Stimulated activated CD8-positive, alpha-beta memory T cell treated with anti-CD3 and anti-CD28 coated beads, Interleukin-7, amount 100 ng/mL, for 1 hour (primary cell): ENCODE data around the gene IDUA.

ENCODE experiments used
- DNase-seq, 2 donors: peaks; one replicate each; pipeline ENCODE4 v3.0.0-alpha.2; 2020; ENCODE audit warnings: low read depth in 2 of 2

Gene IDUA

GRCh38 chr4:1030559-1030958 lies 43.7 kb downstream of the IDUA start:
- no peak for DNase-seq

GRCh38 chr4:1031346-1031745 lies 44.5 kb downstream of the IDUA start:
- no peak for DNase-seq

GRCh38 chr4:1031956-1032795 lies 45.3 kb downstream of the IDUA start:
- no peak for DNase-seq

- DNase-seq, result no peak
These were observed 46.0 kb downstream of the IDUA start for GRCh38 chr4:1032861-1033260.

GRCh38 chr4:1033840-1034551 lies 47.2 kb downstream of the IDUA start:
- DNase-seq, result no peak

GRCh38 chr4:1035510-1035909 lies 48.7 kb downstream of the IDUA start:
- DNase-seq, result no peak

GRCh38 chr4:1036095-1036494 lies 49.3 kb downstream of the IDUA start:
- DNase-seq, result no peak

- DNase-seq, result no peak
These were observed 50.3 kb downstream of the IDUA start for GRCh38 chr4:1036976-1037810.

- DNase-seq, result no peak
These were observed 52.2 kb downstream of the IDUA start for GRCh38 chr4:1038948-1039492.

GRCh38 chr4:1039493-1040343 lies 52.9 kb downstream of the IDUA start:
- DNase-seq, result no peak

- no peak for DNase-seq
These were observed 53.7 kb downstream of the IDUA start for GRCh38 chr4:1040344-1041146.

GRCh38 chr4:1041147-1041935 lies 54.5 kb downstream of the IDUA start:
- DNase-seq, result no peak

- DNase-seq, result no peak
These were observed 55.1 kb downstream of the IDUA start for GRCh38 chr4:1041936-1042330.

- DNase-seq, result no peak
These were observed 55.7 kb downstream of the IDUA start for GRCh38 chr4:1042352-1043055.

GRCh38 chr4:1043162-1043561 lies 56.3 kb downstream of the IDUA start:
- DNase-seq, result no peak

- no peak for DNase-seq
These were observed 57.0 kb downstream of the IDUA start for GRCh38 chr4:1043651-1044468.

- no peak for DNase-seq
These were observed 57.8 kb downstream of the IDUA start for GRCh38 chr4:1044469-1045192.
